K562 (cell line): ENCODE results near the gene LGALS3BP. TPM values are rescaled to one million over a fixed set of nuclear protein-coding genes. Genes with fewer than 3 reads are reported as not detected.
A peak's percentile ranks its signal among the peaks of the same experiment; 100 is the strongest.

Experiments
- ATAC-seq: fragments of 200-7000 bp; cut with Tn5 transposase; 3 replicates; pipeline ENCODE4 v1.9.1; 2020; ENCODE audit warnings: moderate library complexity
- BruUV-seq: library from RNA; stranded (reverse); fragments of 400-500 nt; replicated peaks from 2 replicates; lab custom pipeline; 2021; lab: Mats Ljungman, UMichigan
- CTCF ChIA-PET: fragments of 300-600 bp; formaldehyde crosslinking; extraction: SDS; loops from one replicate; lab custom pipeline; 2021; ENCODE audit warnings: low intra/inter-chr PET ratio; lab: Yijun Ruan, JAX
- POLR2A ChIA-PET: fragments of 300-600, 350-650 bp; sonication (Branson Sonifier 250); formaldehyde crosslinking; extraction: SDS; loops from one replicate; lab custom pipeline; 2021; ENCODE audit warnings: antibody characterized with exemption, inconsistent platforms; lab: Yijun Ruan, JAX
- DNase-seq, 4 experiments: peaks; one replicate each; pipeline versions ENCODE4 v3.0.0 to v3.0.0-alpha.2; 2011 to 2018; ENCODE audit warnings: low spot score in 3 of 4, mixed read lengths in 3 of 4; ENCODE audit errors: extremely low read depth in 1 of 4
- FAIRE-seq: peaks from 2 replicates; lab custom pipeline; 2011; peaks lifted over from hg19 to GRCh38; lab: Jason Lieb, UNC
- H2AFZ ChIP-seq: 2 replicates; pipeline ENCODE4 v1.6.0; 2011; ENCODE audit warnings: low read depth, low read length, control low read depth, inconsistent platforms
- H3K27ac ChIP-seq: fragments of 200-600 bp; 3 replicates; pipeline ENCODE4 v1.8.0; 2011; ENCODE audit warnings: low read depth, mild to moderate bottlenecking, control low read depth, inconsistent platforms, low read length, moderate library complexity, mixed read lengths; ENCODE audit errors: extremely low read depth
- H3K27me3 ChIP-seq, 2 experiments: fragments of 300-600 bp in 1 of 2; 2 replicates in 1 of 2; 3 replicates in 1 of 2; pipeline versions ENCODE4 v1.6.0 to v1.8.0; 2011; ENCODE audit warnings: inconsistent platforms in 2 of 2, low read length in 2 of 2, mild to moderate bottlenecking in 1 of 2, mixed read lengths in 1 of 2, moderate library complexity in 1 of 2; ENCODE audit not compliant: control insufficient read depth in 2 of 2, insufficient read depth in 2 of 2
- H3K36me3 ChIP-seq: fragments of 300-600 bp; 3 replicates; pipeline ENCODE4 v1.8.0; 2011; ENCODE audit warnings: mild to moderate bottlenecking, low read length, inconsistent platforms; ENCODE audit not compliant: control insufficient read depth, insufficient read depth
- H3K4me1 ChIP-seq, 2 experiments: fragments of 200-600 bp in 1 of 2; replicated peaks in 1 of 2; 2 replicates in 1 of 2; 3 replicates in 1 of 2; pipeline versions ENCODE4 v1.5.1 to v1.8.0; 2011; ENCODE audit warnings: inconsistent platforms in 2 of 2, low read length in 2 of 2, mild to moderate bottlenecking in 1 of 2, mixed read lengths in 1 of 2, moderate library complexity in 1 of 2; ENCODE audit not compliant: control insufficient read depth in 2 of 2, insufficient read depth in 2 of 2
- H3K4me2 ChIP-seq: 2 replicates; pipeline ENCODE4 v1.6.1; 2011; ENCODE audit warnings: low read length, control low read depth, inconsistent platforms, mixed read lengths; ENCODE audit not compliant: insufficient read depth
- H3K4me3 ChIP-seq: fragments of 200-600 bp; sonication (generic), shearing (Covaris generic); 2 replicates; pipeline ENCODE4 v1.5.1; 2016; ENCODE audit warnings: control low read depth, inconsistent platforms
- H3K79me2 ChIP-seq: fragments of 200-600 bp; 3 replicates; pipeline ENCODE4 v1.8.0; 2011; ENCODE audit warnings: low read length, inconsistent platforms; ENCODE audit not compliant: control insufficient read depth, insufficient read depth
- H3K9ac ChIP-seq, 2 experiments: 2 replicates each; pipeline versions ENCODE4 v1.6.0 to v1.6.1; 2011; ENCODE audit warnings: low read depth in 2 of 2, low read length in 2 of 2, control low read depth in 1 of 2, inconsistent platforms in 1 of 2, mild to moderate bottlenecking in 1 of 2, mixed read lengths in 1 of 2; ENCODE audit not compliant: insufficient read depth in 1 of 2
- H3K9me1 ChIP-seq: one replicate; pipeline ENCODE4 v1.6.0; 2011; ENCODE audit warnings: inconsistent platforms, mild to moderate bottlenecking, low read length, moderate library complexity; ENCODE audit not compliant: control insufficient read depth, insufficient read depth
- H3K9me3 ChIP-seq: replicated peaks from 2 replicates; pipeline ENCODE4 v1.5.1; 2011; ENCODE audit warnings: low read depth, low read length, inconsistent platforms; ENCODE audit not compliant: control insufficient read depth, insufficient read depth
- H4K20me1 ChIP-seq: replicated peaks from 2 replicates; pipeline ENCODE4 v1.6.1; 2011; ENCODE audit warnings: low read length, inconsistent platforms, mixed read lengths; ENCODE audit not compliant: control insufficient read depth, insufficient read depth
- HNRNPUL1 ChIP-seq: fragments of 200-400 bp; formaldehyde crosslinking; IDR thresholded peaks from 2 replicates; pipeline ENCODE4 v1.6.1; 2017; ENCODE audit warnings: low read length
- NR2C1 ChIP-seq, 2 experiments: fragments of 450-650 bp; IDR thresholded peaks; 2 replicates each; pipeline ENCODE4 v1.6.1; 2017; ENCODE audit warnings: mild to moderate bottlenecking in 2 of 2, antibody characterized with exemption in 1 of 2, inconsistent platforms in 1 of 2, missing compliant biosample characterization in 1 of 2, missing genetic modification characterization in 1 of 2
- NR2F6 ChIP-seq: fragments of 450-650 bp; formaldehyde crosslinking; IDR thresholded peaks from 2 replicates; pipeline ENCODE4 v1.4.0; 2020; ENCODE audit warnings: mild to moderate bottlenecking
- RBM25 ChIP-seq: fragments of 200-400 bp; formaldehyde crosslinking; IDR thresholded peaks from 2 replicates; pipeline ENCODE4 v1.6.1; 2018; ENCODE audit warnings: low read length, low read depth, moderate library complexity; ENCODE audit not compliant: severe bottlenecking
- SFPQ ChIP-seq: fragments of 200-400 bp; formaldehyde crosslinking; IDR thresholded peaks from 2 replicates; pipeline ENCODE4 v1.6.1; 2017; ENCODE audit warnings: mild to moderate bottlenecking, low read depth, low read length, moderate library complexity
- SLC30A9 ChIP-seq: fragments of 250-450 bp; sonication (Bioruptor Pico); IDR thresholded peaks from 2 replicates; pipeline ENCODE4 v1.8.0; 2022; ENCODE audit warnings: mild to moderate bottlenecking, moderate library complexity
- SMARCC2 ChIP-seq: fragments of 450-650 bp; IDR thresholded peaks from 2 replicates; pipeline ENCODE4 v1.6.1; 2017; ENCODE audit warnings: antibody characterized with exemption, moderate library complexity, mild to moderate bottlenecking, low read depth
- TCF15 ChIP-seq: fragments of 250-450 bp; sonication (Bioruptor Pico); IDR thresholded peaks from 2 replicates; pipeline ENCODE4 v1.8.0; 2022; ENCODE audit warnings: moderate library complexity, mild to moderate bottlenecking, inconsistent platforms
- ZKSCAN3 ChIP-seq: fragments of 250-450 bp; sonication (Bioruptor Pico); IDR thresholded peaks from 2 replicates; pipeline ENCODE4 v1.4.0; 2020
- ZKSCAN8 ChIP-seq: fragments of 200-800 bp; sonication (Bioruptor generic); IDR thresholded peaks from 2 replicates; pipeline ENCODE4 v1.6.1; 2016; ENCODE audit warnings: missing genetic modification characterization, missing compliant biosample characterization
- ZNF263 ChIP-seq: sonication (generic); formaldehyde crosslinking; IDR thresholded peaks from 2 replicates; pipeline ENCODE4 v1.8.0; 2022; ENCODE audit warnings: mild to moderate bottlenecking, missing genetic modification reagents, borderline replicate concordance
- ZNF76 ChIP-seq: fragments of 250-450 bp; sonication (Bioruptor Pico); IDR thresholded peaks from 2 replicates; pipeline ENCODE4 v1.4.0; 2020; ENCODE audit warnings: mild to moderate bottlenecking, moderate library complexity, borderline replicate concordance
- WGBS: fragments of 100-300 bp; shearing (Covaris generic); methylation state at CpG from one replicate; pipeline ENCODE4 v1.1.6; 2016; ENCODE audit warnings: low coverage, mixed read lengths; ENCODE audit not compliant: insufficient coverage; ENCODE audit errors: missing lambda C conversion rate; 5-methylcytosine and 5-hydroxymethylcytosine counted together
- in situ Hi-C: fragments of 300-500 bp; cut with MboI; formaldehyde crosslinking; loops from 4 replicates; pipeline ENCODE4 v1.15.0; 2018; ENCODE audit warnings: inconsistent platforms, mixed read lengths
- intact Hi-C: fragments of 100-400 bp; cut with micrococcal nuclease; formaldehyde crosslinking; loops from 2 replicates; pipeline ENCODE4 v1.14.2; 2022
- polyA plus RNA-seq, 8 experiments: library from polyadenylated mRNA; depleted of rRNA in 4 of 8; stranded (reverse) in 5 of 8; unstranded in 3 of 8; fragments of >200 nt; fragmentation: Nextera tagmentation in 2 of 8; fragmentation: Illumina TruSeq in 1 of 8; extraction: Ambion mirVana in 2 of 8; extraction: Trizol in 1 of 8; gene quantifications; 2 replicates each; pipeline versions ENCODE4 v1.2.1 to v1.2.3, GENCODE V29; 2011 to 2014; ENCODE audit warnings: inconsistent platforms in 1 of 8, missing spikeins in 1 of 8
- total RNA-seq, 7 experiments: library from RNA; depleted of rRNA in 6 of 7; stranded (reverse); fragments of >200 nt in 6 of 7; fragmentation: Illumina TruSeq in 2 of 7; extraction: Trizol in 2 of 7; gene quantifications; 2 replicates each; pipeline versions ENCODE4 v1.2.1 to v1.2.3, GENCODE V29; 2011 to 2021; ENCODE audit warnings: low replicate concordance in 1 of 7

LGALS3BP gene
- total and polyA plus RNA-seq, 9 of the 15 experiments (the other 6 are each of a cell fraction or from before 2014, with no cell fraction given), result 0.39 to 5.3 (median 3.2) TPM

GRCh38 chr17:79027925-79028491, 48.3 kb upstream of the LGALS3BP start:
- H3K27me3 ChIP-seq, result peaks cover 65 to 85% of the 10 kb centered on the region in 2 experiments
- no peaks in the 10 kb centered on the region for H3K36me3 ChIP-seq
- H3K4me1 ChIP-seq, result peaks cover 9 to 28% of the 10 kb centered on the region in 2 experiments
- peaks cover 4% of the 10 kb centered on the region; the same call in 1 of the 2 replicates for H4K20me1 ChIP-seq
- no TSS peak for BruUV-seq
- 4% methylated on average over 12 of the region's 16 CpGs for WGBS
- intact Hi-C loops, result no loop called here
- TF ChIP-seq ZKSCAN8, result no peak
- TF ChIP-seq NR2F6, result no peak
- TF ChIP-seq TCF15, result no peak
- FAIRE-seq, result no peak
- H3K9me3 ChIP-seq, result no peaks in the 10 kb centered on the region
- no peaks in the 10 kb centered on the region for H3K9me1 ChIP-seq
- ChIA-PET CTCF (no interaction called here), POLR2A (interaction anchor here (0.6 kb wide), 1 partner anchor 8 kb away, joined by 3 read pairs; no protein-coding TSS in a partner anchor)
- peak overlapping the region in 1 of 2 experiments; percentile 35; a peak in 2 of 4 replicates for H3K9ac ChIP-seq
- in situ Hi-C loops, result no loop called here
- H3K4me2 ChIP-seq, result no peak overlapping the region
- no peaks in the 10 kb centered on the region for H3K79me2 ChIP-seq
- no peak for DNase-seq
- H3K4me3 ChIP-seq, result no peak overlapping the region
- H3K27ac ChIP-seq, result no peak overlapping the region
- no peak for ATAC-seq
- H2AFZ ChIP-seq, result no peak overlapping the region

- FAIRE-seq (no peak), DNase-seq (peak in 3 of 4 experiments; percentile 37 to 43 (median 40)), ATAC-seq (peak; percentile 48)
- H3K4me1 ChIP-seq, result peaks cover 9 to 28% of the 10 kb centered on the region in 2 experiments
- peak overlapping the region in 1 of 2 experiments; percentile 35; a peak in 2 of 4 replicates for H3K9ac ChIP-seq
- no peaks in the 10 kb centered on the region for H3K9me1 ChIP-seq
- no peaks in the 10 kb centered on the region for H3K79me2 ChIP-seq
- peaks cover 4% of the 10 kb centered on the region; the same call in 1 of the 2 replicates for H4K20me1 ChIP-seq
- H3K27ac ChIP-seq, result no peak overlapping the region
- CTCF ChIA-PET, result no interaction called here
- no peaks in the 10 kb centered on the region for H3K9me3 ChIP-seq
- BruUV-seq, result no TSS peak
- H3K4me3 ChIP-seq, result no peak overlapping the region
- POLR2A ChIA-PET, result interaction anchor here (0.8 kb wide), 1 partner anchor 7 kb away, joined by 3 read pairs; no protein-coding TSS in a partner anchor
- WGBS, result 4% methylated on average over 10 of the region's 10 CpGs
- no peak overlapping the region for H2AFZ ChIP-seq
- H3K27me3 ChIP-seq, result peaks cover 66 to 86% of the 10 kb centered on the region in 2 experiments
- in situ Hi-C loops (no loop called here), intact Hi-C loops (no loop called here)
- H3K4me2 ChIP-seq, result no peak overlapping the region
- no peaks in the 10 kb centered on the region for H3K36me3 ChIP-seq
- TF ChIP-seq NR2C1 (IDR thresholded peaks at IDR 0.05) (no peak), NR2C1 (tag; IDR thresholded peaks at IDR 0.05) (0 out of 2 replicates have a peak, but pooled peaks have one; percentile 16), SFPQ (no peak), ZNF263 (CRISPR knock-in tag) (no peak), ZKSCAN3 (no peak), SLC30A9 (CRISPR knock-in tag) (no peak), ZNF76 (CRISPR knock-in tag) (no peak), HNRNPUL1 (no peak), RBM25 (no peak), SMARCC2 (no peak)
Observed at GRCh38 chr17:79027274-79027924, 47.7 kb upstream of the LGALS3BP start.
